ENCODE data around the gene OSCAR.

Gene OSCAR

GRCh38 chr19:54084410-54084809 lies 16.2 kb downstream of the OSCAR start:
- H3K4me3 ChIP-seq (ENCODE audit: low read depth, low read length), result no peak overlapping the region
- DNase-seq (ENCODE audit: low read depth), result no peak
- TF ChIP-seq, protein P1, sequence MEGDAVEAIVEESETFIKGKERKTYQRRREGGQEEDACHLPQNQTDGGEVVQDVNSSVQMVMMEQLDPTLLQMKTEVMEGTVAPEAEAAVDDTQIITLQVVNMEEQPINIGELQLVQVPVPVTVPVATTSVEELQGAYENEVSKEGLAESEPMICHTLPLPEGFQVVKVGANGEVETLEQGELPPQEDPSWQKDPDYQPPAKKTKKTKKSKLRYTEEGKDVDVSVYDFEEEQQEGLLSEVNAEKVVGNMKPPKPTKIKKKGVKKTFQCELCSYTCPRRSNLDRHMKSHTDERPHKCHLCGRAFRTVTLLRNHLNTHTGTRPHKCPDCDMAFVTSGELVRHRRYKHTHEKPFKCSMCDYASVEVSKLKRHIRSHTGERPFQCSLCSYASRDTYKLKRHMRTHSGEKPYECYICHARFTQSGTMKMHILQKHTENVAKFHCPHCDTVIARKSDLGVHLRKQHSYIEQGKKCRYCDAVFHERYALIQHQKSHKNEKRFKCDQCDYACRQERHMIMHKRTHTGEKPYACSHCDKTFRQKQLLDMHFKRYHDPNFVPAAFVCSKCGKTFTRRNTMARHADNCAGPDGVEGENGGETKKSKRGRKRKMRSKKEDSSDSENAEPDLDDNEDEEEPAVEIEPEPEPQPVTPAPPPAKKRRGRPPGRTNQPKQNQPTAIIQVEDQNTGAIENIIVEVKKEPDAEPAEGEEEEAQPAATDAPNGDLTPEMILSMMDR (IDR thresholded peaks at IDR 0.05; ENCODE audit: insufficient read depth, low read depth, low read length, missing control alignments), result no peak

DNA sequence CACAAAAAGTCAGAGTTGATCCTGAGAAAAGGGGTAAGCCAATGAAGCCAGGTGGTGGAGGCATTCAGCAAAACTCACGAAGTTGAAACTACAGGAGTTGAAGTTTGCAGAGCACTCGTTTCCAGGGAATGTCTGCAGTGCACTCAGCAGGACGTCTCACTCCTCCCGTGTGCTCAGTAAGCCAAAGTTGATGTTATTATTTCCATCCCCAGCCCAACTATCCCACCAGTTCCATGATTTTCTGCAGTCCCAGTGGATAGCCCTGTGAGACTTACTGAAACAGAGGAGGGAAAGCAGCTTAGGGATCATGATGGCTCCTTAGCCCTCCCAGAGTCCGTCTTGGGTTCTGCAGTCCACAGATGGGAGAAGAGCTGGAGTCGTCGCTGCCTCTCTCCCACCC lies 19.6 kb downstream of the OSCAR start, which contains the start of gene TARM1:
Gene TARM1, minus strand, starts transcription at position 334 of the 400 bp plus-strand sequence. Its CDS starts 25 bp downstream, at position 309.
- TF ChIP-seq, protein P1 (IDR thresholded peaks at IDR 0.05; ENCODE audit: insufficient read depth, low read depth, low read length, missing control alignments), result no peak
- DNase-seq (ENCODE audit: low read depth), result no peak
- no peak within 1 kb of the TSS for H3K4me3 ChIP-seq (ENCODE audit: low read depth, low read length)

GRCh38 chr19:54077334-54077733 lies 23.3 kb downstream of the OSCAR start:
- no peak overlapping the region for H3K4me3 ChIP-seq (ENCODE audit: low read depth, low read length)
- TF ChIP-seq, protein P1 (IDR thresholded peaks at IDR 0.05; ENCODE audit: insufficient read depth, low read depth, low read length, missing control alignments), result no peak
- no peak for DNase-seq (ENCODE audit: low read depth)

DNA sequence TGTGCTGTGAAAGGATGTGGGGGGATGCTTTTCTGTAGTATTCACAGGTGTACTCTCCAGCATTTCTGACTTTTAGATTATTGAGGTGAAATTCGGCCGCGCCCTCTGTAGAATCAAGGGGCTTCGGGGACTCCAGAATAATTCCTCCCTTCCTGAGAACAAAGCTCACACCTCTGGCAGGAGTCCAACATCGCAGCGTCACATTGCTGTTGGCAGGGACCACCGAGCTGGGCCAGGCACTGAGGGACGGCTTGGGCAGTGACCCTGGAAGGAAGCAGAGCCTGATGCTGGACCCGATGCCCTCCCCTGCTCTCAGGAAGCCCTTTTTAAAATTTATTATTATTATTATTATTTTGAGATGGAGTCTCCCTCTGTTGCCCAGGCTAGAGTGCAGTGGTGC lies 25.8 kb downstream of the OSCAR start:
- no peak overlapping the region for H3K4me3 ChIP-seq (ENCODE audit: low read depth, low read length)
- TF ChIP-seq, protein P1 (IDR thresholded peaks at IDR 0.05; ENCODE audit: insufficient read depth, low read depth, low read length, missing control alignments), result no peak
- no peak for DNase-seq (ENCODE audit: low read depth)

DNA sequence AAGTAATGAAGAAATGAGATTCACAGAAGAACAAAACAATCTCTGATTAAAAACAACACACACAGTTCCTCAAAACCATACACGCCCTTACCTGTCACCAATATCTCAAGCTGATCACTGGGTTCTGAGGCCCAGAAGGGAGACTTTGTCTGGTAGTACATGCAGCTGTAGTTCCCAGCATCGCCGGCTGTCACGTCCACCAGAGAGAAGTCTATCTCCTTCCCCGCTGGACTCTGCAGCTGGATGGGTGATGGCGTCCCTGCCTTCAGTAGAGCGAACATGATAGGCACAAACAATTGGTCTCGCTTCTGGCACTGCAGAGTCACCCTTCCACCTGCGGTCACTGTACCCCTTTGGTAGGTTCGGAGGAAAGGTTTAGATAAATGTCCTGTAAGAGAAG lies 26.8 kb downstream of the OSCAR start:
- TF ChIP-seq, protein P1 (IDR thresholded peaks at IDR 0.05; ENCODE audit: insufficient read depth, low read depth, low read length, missing control alignments), result no peak
- no peak for DNase-seq (ENCODE audit: low read depth)
- no peak overlapping the region for H3K4me3 ChIP-seq (ENCODE audit: low read depth, low read length)

- TF ChIP-seq, protein P1 (IDR thresholded peaks at IDR 0.05; ENCODE audit: insufficient read depth, low read depth, low read length, missing control alignments), result no peak
Observed at GRCh38 chr19:54069470-54069869, 31.1 kb downstream of the OSCAR start.

GRCh38 chr19:54063350-54064116 lies 37.1 kb downstream of the OSCAR start, which contains the start of gene VSTM1:
Gene VSTM1 (minus strand): TSS chr19:54063897. CDS start chr19:54063777, 120 bp downstream.
- H3K4me3 ChIP-seq (ENCODE audit: low read depth, low read length), result no peak within 1 kb of the TSS
- DNase-seq (ENCODE audit: low read depth), result no peak
- TF ChIP-seq, protein P1 (IDR thresholded peaks at IDR 0.05; ENCODE audit: insufficient read depth, low read depth, low read length, missing control alignments), result no peak

More at GRCh38 chr19:54069470-54069869, 31.1 kb downstream of the OSCAR start:
- no peak for DNase-seq (ENCODE audit: low read depth)
- no peak overlapping the region for H3K4me3 ChIP-seq (ENCODE audit: low read depth, low read length)

Measured in GM12865 (cell line).